ENCODE results near the gene ACTR2.

Gene ACTR2

GRCh38 chr2:65212619-65213018, 15.0 kb upstream of the ACTR2 start:
- Histone ChIP-seq H4K20me1 (ENCODE audit: insufficient read depth, low read length) (no peaks in the 10 kb centered on the region), H3K4me2 (ENCODE audit: low read length) (no peak overlapping the region), H3K4me3 (ENCODE audit: low read length) (no peak overlapping the region), H3K27ac (ENCODE audit: low read length) (no peak overlapping the region), H2AFZ (ENCODE audit: low read depth, low read length) (no peak overlapping the region), H3K9ac (ENCODE audit: low read length) (no peak overlapping the region), H3K4me1 (ENCODE audit: low read length) (no peaks in the 10 kb centered on the region; the same call in 1 of the 2 replicates), H3K27me3 (ENCODE audit: low read depth, low read length) (peaks cover 8% of the 10 kb centered on the region), H3K79me2 (ENCODE audit: low read length) (no peaks in the 10 kb centered on the region), H3K9me3 (ENCODE audit: insufficient read depth, low read length) (no peaks in the 10 kb centered on the region), H3K36me3 (replicated peaks; ENCODE audit: low read depth, low read length) (no peaks in the 10 kb centered on the region)
- no peak for TF ChIP-seq CTCF (IDR thresholded peaks at IDR 0.05; ENCODE audit: low read depth, low read length)
- TF ChIP-seq EZH2phosphoT487 (IDR thresholded peaks at IDR 0.05; ENCODE audit: low read depth) = no peak

GRCh38 chr2:65213035-65213434, 14.6 kb upstream of the ACTR2 start:
- Histone ChIP-seq H3K36me3 (replicated peaks; ENCODE audit: low read depth, low read length) (no peaks in the 10 kb centered on the region), H3K9ac (ENCODE audit: low read length) (no peak overlapping the region), H3K9me3 (ENCODE audit: insufficient read depth, low read length) (no peaks in the 10 kb centered on the region), H3K27me3 (ENCODE audit: low read depth, low read length) (peaks cover 4% of the 10 kb centered on the region), H2AFZ (ENCODE audit: low read depth, low read length) (no peak overlapping the region), H3K27ac (ENCODE audit: low read length) (no peak overlapping the region), H3K4me2 (ENCODE audit: low read length) (no peak overlapping the region), H3K79me2 (ENCODE audit: low read length) (no peaks in the 10 kb centered on the region), H4K20me1 (ENCODE audit: insufficient read depth, low read length) (no peaks in the 10 kb centered on the region), H3K4me3 (ENCODE audit: low read length) (no peak overlapping the region), H3K4me1 (ENCODE audit: low read length) (no peaks in the 10 kb centered on the region; the same call in 1 of the 2 replicates)
- TF ChIP-seq EZH2phosphoT487 (IDR thresholded peaks at IDR 0.05; ENCODE audit: low read depth) = no peak
- no peak for TF ChIP-seq CTCF (IDR thresholded peaks at IDR 0.05; ENCODE audit: low read depth, low read length)

GRCh38 chr2:65214361-65214760, 13.3 kb upstream of the ACTR2 start:
- Histone ChIP-seq H3K9ac (ENCODE audit: low read length) (no peak overlapping the region), H4K20me1 (ENCODE audit: insufficient read depth, low read length) (no peaks in the 10 kb centered on the region), H2AFZ (ENCODE audit: low read depth, low read length) (no peak overlapping the region), H3K4me2 (ENCODE audit: low read length) (no peak overlapping the region), H3K27ac (ENCODE audit: low read length) (no peak overlapping the region), H3K4me1 (ENCODE audit: low read length) (no peaks in the 10 kb centered on the region), H3K27me3 (ENCODE audit: low read depth, low read length) (no peaks in the 10 kb centered on the region), H3K4me3 (ENCODE audit: low read length) (no peak overlapping the region), H3K36me3 (replicated peaks; ENCODE audit: low read depth, low read length) (no peaks in the 10 kb centered on the region), H3K79me2 (ENCODE audit: low read length) (no peaks in the 10 kb centered on the region), H3K9me3 (ENCODE audit: insufficient read depth, low read length) (no peaks in the 10 kb centered on the region)
- TF ChIP-seq CTCF (IDR thresholded peaks at IDR 0.05; ENCODE audit: low read depth, low read length) = no peak
- TF ChIP-seq EZH2phosphoT487 (IDR thresholded peaks at IDR 0.05; ENCODE audit: low read depth) = no peak

GRCh38 chr2:65214843-65215242, 12.8 kb upstream of the ACTR2 start:
- Histone ChIP-seq H4K20me1 (ENCODE audit: insufficient read depth, low read length) (no peaks in the 10 kb centered on the region), H3K9ac (ENCODE audit: low read length) (no peak overlapping the region)
- no peak for TF ChIP-seq EZH2phosphoT487 (IDR thresholded peaks at IDR 0.05; ENCODE audit: low read depth)

GRCh38 chr2:65215946-65216345, 11.7 kb upstream of the ACTR2 start:
- Histone ChIP-seq H3K9ac (ENCODE audit: low read length) (no peak overlapping the region), H3K9me3 (ENCODE audit: insufficient read depth, low read length) (no peaks in the 10 kb centered on the region), H3K27ac (ENCODE audit: low read length) (no peak overlapping the region), H3K27me3 (ENCODE audit: low read depth, low read length) (no peaks in the 10 kb centered on the region), H4K20me1 (ENCODE audit: insufficient read depth, low read length) (no peaks in the 10 kb centered on the region), H3K4me3 (ENCODE audit: low read length) (no peak overlapping the region), H3K4me1 (ENCODE audit: low read length) (no peaks in the 10 kb centered on the region), H3K36me3 (replicated peaks; ENCODE audit: low read depth, low read length) (no peaks in the 10 kb centered on the region), H3K4me2 (ENCODE audit: low read length) (no peak overlapping the region), H2AFZ (ENCODE audit: low read depth, low read length) (no peak overlapping the region), H3K79me2 (ENCODE audit: low read length) (no peaks in the 10 kb centered on the region)
- no peak for TF ChIP-seq CTCF (IDR thresholded peaks at IDR 0.05; ENCODE audit: low read depth, low read length)
- TF ChIP-seq EZH2phosphoT487 (IDR thresholded peaks at IDR 0.05; ENCODE audit: low read depth) = no peak

More at GRCh38 chr2:65214843-65215242, 12.8 kb upstream of the ACTR2 start:
- Histone ChIP-seq H3K27ac (ENCODE audit: low read length) (no peak overlapping the region), H3K79me2 (ENCODE audit: low read length) (no peaks in the 10 kb centered on the region), H3K4me2 (ENCODE audit: low read length) (no peak overlapping the region), H2AFZ (ENCODE audit: low read depth, low read length) (no peak overlapping the region), H3K4me3 (ENCODE audit: low read length) (no peak overlapping the region), H3K9me3 (ENCODE audit: insufficient read depth, low read length) (no peaks in the 10 kb centered on the region), H3K4me1 (ENCODE audit: low read length) (no peaks in the 10 kb centered on the region), H3K36me3 (replicated peaks; ENCODE audit: low read depth, low read length) (no peaks in the 10 kb centered on the region), H3K27me3 (ENCODE audit: low read depth, low read length) (no peaks in the 10 kb centered on the region)

Measured in OCI-LY3 (cell line).